B cell (primary cell): Measurements from ENCODE around the gene RGS1. TPM values are rescaled to one million over a fixed set of nuclear protein-coding genes. Genes with fewer than 3 reads are reported as not detected.

Experiments used
- ATAC-seq: fragments of 200-7000 bp; cut with Tn5 transposase; one replicate; pipeline ENCODE4 v1.10.0; 2021; ENCODE audit warnings: low read depth, mild to moderate bottlenecking, moderate number of reproducible peaks, moderate library complexity
- CTCF ChIA-PET: fragments of 350-600 bp; sonication (Branson Sonifier 250); formaldehyde crosslinking; loops from one replicate; lab custom pipeline; 2021; ENCODE audit warnings: antibody characterized with exemption, inconsistent platforms; lab: Charles Lee
- POLR2A ChIA-PET: fragments of 350-600 bp; sonication (Branson Sonifier 250); formaldehyde crosslinking; loops from one replicate; lab custom pipeline; 2021; ENCODE audit warnings: antibody characterized with exemption; lab: Charles Lee
- DNase-seq: peaks from one replicate; pipeline ENCODE4 v3.0.0; 2013
- H2AFZ ChIP-seq: 2 replicates; pipeline ENCODE4 v1.6.1; 2012; ENCODE audit warnings: mild to moderate bottlenecking, low read depth, low read length; ENCODE audit not compliant: insufficient read depth, poor library complexity, severe bottlenecking
- H3K27ac ChIP-seq, 2 donors: 1 replicate in 1 of 2; 2 replicates in 1 of 2; pipeline ENCODE4 v1.5.1; 2012 to 2013; ENCODE audit warnings: low read length in 2 of 2, mild to moderate bottlenecking in 2 of 2, moderate library complexity in 1 of 2
- H3K27me3 ChIP-seq, 4 experiments: fragments of 200-600 bp in 1 of 4; sonication (generic) in 1 of 4; replicated peaks in 1 of 4; 1 replicate in 2 of 4; 2 replicates in 2 of 4; pipeline versions ENCODE4 v1.6.1 to v1.7.0; 2013 to 2016; ENCODE audit warnings: low read length in 3 of 4, mild to moderate bottlenecking in 2 of 4, mixed read lengths in 1 of 4, moderate library complexity in 1 of 4; ENCODE audit not compliant: insufficient read depth in 4 of 4, control insufficient read depth in 3 of 4; ENCODE audit errors: control extremely low read depth in 1 of 4
- H3K36me3 ChIP-seq, 2 experiments: replicated peaks in 1 of 2; 1 replicate in 1 of 2; 2 replicates in 1 of 2; pipeline versions ENCODE4 v1.6.1 to v1.7.1; 2013; ENCODE audit warnings: low read length in 1 of 2; ENCODE audit not compliant: insufficient read depth in 2 of 2, control insufficient read depth in 1 of 2; ENCODE audit errors: control extremely low read depth in 1 of 2, extremely low read depth in 1 of 2
- H3K4me1 ChIP-seq, 2 donors: fragments of 200-600 bp in 1 of 2; sonication (generic) in 1 of 2; 1 replicate in 1 of 2; 2 replicates in 1 of 2; pipeline versions ENCODE4 v1.5.1 to v1.6.1; 2013 to 2017; ENCODE audit warnings: low read length in 2 of 2; ENCODE audit not compliant: control insufficient read depth in 2 of 2, insufficient read depth in 2 of 2
- H3K4me2 ChIP-seq: replicated peaks from 2 replicates; pipeline ENCODE3; 2012; ENCODE audit warnings: mild to moderate bottlenecking, low read depth, low read length; ENCODE audit not compliant: poor library complexity, severe bottlenecking
- H3K4me3 ChIP-seq, 5 experiments: fragments of 200-600 bp in 1 of 5; sonication (generic) in 1 of 5; 1 replicate in 3 of 5; 2 replicates in 2 of 5; pipeline versions ENCODE4 v1.5.1 to v1.7.0; 2011 to 2016; ENCODE audit warnings: low read length in 4 of 5, mild to moderate bottlenecking in 4 of 5, low read depth in 2 of 5, control low read depth in 1 of 5, moderate library complexity in 1 of 5; ENCODE audit not compliant: insufficient read depth in 1 of 5; ENCODE audit errors: control extremely low read depth in 1 of 5, extremely low read depth in 1 of 5
- H3K79me2 ChIP-seq: fragments of 200-600 bp; sonication (generic); one replicate; pipeline ENCODE4 v1.6.0; 2016; ENCODE audit warnings: low read length; ENCODE audit not compliant: control insufficient read depth, insufficient read depth
- H3K9ac ChIP-seq: fragments of 200-600 bp; sonication (generic); 2 replicates; pipeline ENCODE4 v1.6.1; 2017; ENCODE audit warnings: mild to moderate bottlenecking, low read length, moderate library complexity
- H3K9me3 ChIP-seq, 3 donors: one replicate each; pipeline versions ENCODE4 v1.6.1 to v1.7.1; 2013; ENCODE audit warnings: low read length in 2 of 3; ENCODE audit not compliant: control insufficient read depth in 2 of 3, insufficient read depth in 1 of 3; ENCODE audit errors: control extremely low read depth in 1 of 3
- H4K20me1 ChIP-seq: 2 replicates; pipeline ENCODE4 v1.6.0; 2012; ENCODE audit warnings: mild to moderate bottlenecking, low read length; ENCODE audit not compliant: insufficient read depth, control insufficient read depth, poor library complexity, severe bottlenecking
- H3K27ac Mint-ChIP-seq: one replicate; pipeline ENCODE4 v1.8.0; 2021; ENCODE audit warnings: mixed read lengths
- H3K27me3 Mint-ChIP-seq: one replicate; pipeline ENCODE4 v1.8.0; 2021; ENCODE audit warnings: mixed read lengths
- H3K4me1 Mint-ChIP-seq: one replicate; pipeline ENCODE4 v1.8.0; 2021; ENCODE audit warnings: mixed read lengths
- H3K4me3 Mint-ChIP-seq: one replicate; pipeline ENCODE4 v1.8.0; 2021; ENCODE audit warnings: mixed read lengths
- H3K9me3 Mint-ChIP-seq: one replicate; pipeline ENCODE4 v1.8.0; 2022; ENCODE audit warnings: mixed read lengths; ENCODE audit not compliant: insufficient read depth
- EZH2 ChIP-seq: IDR thresholded peaks from 2 replicates; pipeline ENCODE4 v1.6.1; 2012; ENCODE audit warnings: borderline replicate concordance, low read depth, mild to moderate bottlenecking, moderate library complexity, low read length; ENCODE audit not compliant: insufficient read depth, poor library complexity, severe bottlenecking
- WGBS: methylation state at CpG from one replicate; pipeline ENCODE4 v1.1.5; 2013; ENCODE audit warnings: missing lambda C conversion rate; ENCODE audit not compliant: insufficient coverage; 5-methylcytosine and 5-hydroxymethylcytosine counted together
- intact Hi-C: fragments of 100-400 bp; cut with micrococcal nuclease; formaldehyde crosslinking; loops from one replicate; pipeline ENCODE4 v1.10.0; 2022
- polyA plus RNA-seq: library from polyadenylated mRNA; depleted of rRNA; stranded (reverse); fragments of >200 nt; gene quantifications from 2 replicates; pipeline ENCODE4 v1.2.3, GENCODE V29; 2012
- total RNA-seq, 2 donors: library from RNA; stranded (reverse); fragments of 120-200 nt in 1 of 2; gene quantifications; 1 replicate in 1 of 2; 2 replicates in 1 of 2; pipeline versions ENCODE4 v1.2.3 to v1.2.4, GENCODE V29; 2013 to 2022
- TF ChIP-seq, protein P1 (sequence below): fragments of 200-600 bp; IDR thresholded peaks from one replicate; pipeline ENCODE4 v1.8.0; 2022; ENCODE audit warnings: antibody characterized with exemption, mild to moderate bottlenecking

The RGS1 gene
- total and polyA plus RNA-seq, 2 donors (not counting 1 experiment from before 2014, with no cell fraction given) = 154 to 180 TPM

DNA sequence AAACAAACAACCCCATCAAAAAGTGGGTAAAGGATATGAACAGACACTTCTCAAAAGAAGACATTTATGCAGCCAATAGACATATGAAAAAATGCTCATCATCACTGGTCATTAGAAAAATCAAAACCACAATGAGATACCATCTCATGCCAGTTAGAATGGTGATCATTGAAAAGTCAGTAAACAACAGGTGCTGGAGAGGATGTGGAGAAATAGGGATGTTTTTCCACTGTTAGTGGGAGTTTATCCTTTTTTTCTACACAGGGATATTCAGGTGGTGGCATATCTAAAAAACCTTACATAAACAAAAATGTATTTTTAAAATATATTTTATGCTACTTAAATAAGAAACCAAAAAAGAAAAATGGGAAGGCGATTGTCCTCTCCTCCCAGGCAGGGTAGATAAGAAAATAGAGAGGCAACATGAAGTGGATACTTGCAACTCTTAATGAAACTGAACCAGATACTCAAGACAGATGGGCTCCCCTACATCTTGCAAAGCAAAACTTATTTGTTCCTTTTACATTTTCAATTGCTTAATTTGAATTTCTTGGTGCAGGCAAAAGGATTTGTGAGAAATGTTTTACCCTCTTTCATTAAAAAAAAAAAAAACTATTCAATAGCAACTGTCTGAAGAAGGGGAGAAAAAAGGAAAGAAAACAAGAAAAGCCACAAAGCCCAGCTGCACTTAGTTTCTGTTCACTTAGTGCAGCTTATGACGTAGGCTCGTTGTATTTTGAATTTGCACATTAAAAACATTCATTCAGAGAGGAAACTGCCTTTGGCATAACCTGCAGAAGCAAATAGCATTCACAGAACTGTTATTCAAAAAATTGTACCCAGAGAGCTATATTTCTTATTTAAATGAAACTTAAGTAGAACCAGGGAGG is 36.9 kb upstream of the RGS1 start:
- DNase-seq = peak; percentile 80
- peak; percentile 86 for ATAC-seq
- Mint-ChIP-seq H3K4me1 (peaks cover 35% of the 10 kb centered on the region), H3K9me3 (no peaks in the 10 kb centered on the region), H3K27me3 (no peaks in the 10 kb centered on the region), H3K27ac (peak overlapping the region; percentile 47), H3K4me3 (peak overlapping the region; percentile 18)
- H2AFZ ChIP-seq = peak overlapping the region; percentile 27
- no peaks in the 10 kb centered on the region for H3K36me3 ChIP-seq
- intact Hi-C loops = loop anchor here (1.0 to 2.0 kb wide), 9 partner anchors 7 to 941 kb away; partner anchors contain the start of genes CDC73, RGS1, RGS2 and RO60
- H3K4me2 ChIP-seq = peak overlapping the region; percentile 34
- H3K79me2 ChIP-seq = no peaks in the 10 kb centered on the region
- H3K27ac ChIP-seq = peak overlapping the region in 1 of 2 donors; percentile 36
- H4K20me1 ChIP-seq = no peaks in the 10 kb centered on the region
- ChIA-PET CTCF (interaction anchor here (0.9 to 4.0 kb wide), 8 partner anchors 16 to 481 kb away, joined by 3 to 21 read pairs (median 5); no protein-coding TSS in a partner anchor), POLR2A (interaction anchor here (0.7 to 1.8 kb wide), 3 partner anchors 12 to 70 kb away, joined by 3 to 10 read pairs (median 3); partner anchors contain the start of gene RGS1)
- peak overlapping the region; percentile 31 for H3K9ac ChIP-seq
- peaks cover 0 to 2% (median 0%) of the 10 kb centered on the region in 3 donors for H3K9me3 ChIP-seq
- no CpG with 5 or more reads among the region's 3 CpGs for WGBS
- TF ChIP-seq EZH2 = no peak
- H3K4me1 ChIP-seq = peaks cover 13 to 16% of the 10 kb centered on the region in 2 donors
- H3K27me3 ChIP-seq = peaks cover 0 to 10% (median 0%) of the 10 kb centered on the region in 4 experiments
- H3K4me3 ChIP-seq = no peak overlapping the region

DNA sequence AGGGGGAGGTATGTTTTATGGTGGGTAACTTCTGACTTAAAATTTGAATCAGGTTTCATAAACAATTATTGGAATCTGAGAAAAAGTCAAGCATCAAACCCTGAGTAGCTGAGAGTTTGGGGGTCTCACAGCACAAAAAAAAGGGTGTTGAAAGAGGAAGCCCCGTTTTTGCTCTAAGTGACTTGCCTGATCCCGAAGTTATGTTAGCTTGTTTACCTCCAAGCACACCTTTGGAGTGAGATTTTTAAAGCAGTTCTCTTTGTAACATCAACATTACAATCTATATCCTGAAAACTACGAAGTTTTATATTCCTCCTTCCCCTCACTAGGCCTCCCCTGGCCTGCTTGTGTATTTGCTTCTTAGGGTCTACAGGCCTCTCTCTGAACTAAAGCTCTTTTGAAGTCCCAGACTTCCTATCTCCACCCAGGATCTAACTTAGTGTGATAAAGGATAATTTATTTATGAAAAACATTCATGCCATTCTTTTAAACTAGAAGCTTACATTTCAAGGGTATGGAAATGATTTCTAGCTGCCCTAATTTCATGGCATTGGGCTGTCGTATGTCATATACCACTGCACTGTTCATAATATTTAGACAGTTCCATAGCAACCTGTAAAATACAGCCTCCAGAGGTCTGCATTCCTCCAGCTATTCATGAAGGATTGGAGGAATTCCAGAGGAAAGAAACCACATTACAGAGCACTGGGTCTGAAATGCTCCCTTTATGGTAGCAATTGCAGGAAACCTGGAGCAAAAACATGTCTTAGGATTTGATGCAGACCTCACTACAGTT is 36.1 kb upstream of the RGS1 start:
- Mint-ChIP-seq H3K4me3 (peak overlapping the region; percentile 18), H3K9me3 (no peaks in the 10 kb centered on the region), H3K27me3 (no peaks in the 10 kb centered on the region), H3K27ac (peak overlapping the region; percentile 8), H3K4me1 (peaks cover 35% of the 10 kb centered on the region)
- DNase-seq (peak; percentile 25), ATAC-seq (peak; percentile 16)
- Histone ChIP-seq H4K20me1 (no peaks in the 10 kb centered on the region), H3K79me2 (no peaks in the 10 kb centered on the region), H3K9ac (peak overlapping the region; percentile 31), H2AFZ (peak overlapping the region; percentile 27), H3K36me3 (no peaks in the 10 kb centered on the region), H3K9me3 (peaks cover 0 to 2% (median 0%) of the 10 kb centered on the region in 3 donors), H3K27ac (peak overlapping the region in 1 of 2 donors; percentile 36), H3K4me3 (no peak overlapping the region), H3K27me3 (peaks cover 0 to 9% (median 0%) of the 10 kb centered on the region in 4 experiments), H3K4me1 (peaks cover 13 to 16% of the 10 kb centered on the region in 2 donors), H3K4me2 (peak overlapping the region; percentile 34)
- TF ChIP-seq EZH2 = no peak
- TF ChIP-seq, protein P1, sequence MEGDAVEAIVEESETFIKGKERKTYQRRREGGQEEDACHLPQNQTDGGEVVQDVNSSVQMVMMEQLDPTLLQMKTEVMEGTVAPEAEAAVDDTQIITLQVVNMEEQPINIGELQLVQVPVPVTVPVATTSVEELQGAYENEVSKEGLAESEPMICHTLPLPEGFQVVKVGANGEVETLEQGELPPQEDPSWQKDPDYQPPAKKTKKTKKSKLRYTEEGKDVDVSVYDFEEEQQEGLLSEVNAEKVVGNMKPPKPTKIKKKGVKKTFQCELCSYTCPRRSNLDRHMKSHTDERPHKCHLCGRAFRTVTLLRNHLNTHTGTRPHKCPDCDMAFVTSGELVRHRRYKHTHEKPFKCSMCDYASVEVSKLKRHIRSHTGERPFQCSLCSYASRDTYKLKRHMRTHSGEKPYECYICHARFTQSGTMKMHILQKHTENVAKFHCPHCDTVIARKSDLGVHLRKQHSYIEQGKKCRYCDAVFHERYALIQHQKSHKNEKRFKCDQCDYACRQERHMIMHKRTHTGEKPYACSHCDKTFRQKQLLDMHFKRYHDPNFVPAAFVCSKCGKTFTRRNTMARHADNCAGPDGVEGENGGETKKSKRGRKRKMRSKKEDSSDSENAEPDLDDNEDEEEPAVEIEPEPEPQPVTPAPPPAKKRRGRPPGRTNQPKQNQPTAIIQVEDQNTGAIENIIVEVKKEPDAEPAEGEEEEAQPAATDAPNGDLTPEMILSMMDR = no peak
- ChIA-PET CTCF (interaction anchor here (0.9 to 4.0 kb wide), 9 partner anchors 15 to 480 kb away, joined by 3 to 21 read pairs (median 4); no protein-coding TSS in a partner anchor), POLR2A (interaction anchor here (0.7 to 1.8 kb wide), 3 partner anchors 12 to 70 kb away, joined by 3 to 10 read pairs (median 3); partner anchors contain the start of gene RGS1)
- intact Hi-C loops = loop anchor here (1.0 to 2.0 kb wide), 9 partner anchors 8 to 940 kb away; partner anchors contain the start of genes CDC73, RGS1, RGS2 and RO60
- WGBS = 40% methylated on average over 1 of the region's 4 CpGs
